HepG2 (cell line): ENCODE measurements around the gene HMGN4. TPM values are rescaled to one million over a fixed set of nuclear protein-coding genes. Genes with fewer than 3 reads are reported as not detected.

Experiments
- ATF4 ChIP-seq, 2 experiments: fragments of 450-650 bp in 1 of 2; sonication (generic) in 1 of 2; formaldehyde crosslinking; IDR thresholded peaks; 2 replicates each; pipeline versions ENCODE4 v1.5.0 to v1.8.0; 2020 to 2022; ENCODE audit warnings: mild to moderate bottlenecking in 1 of 2, missing genetic modification reagents in 1 of 2
- CBX1 ChIP-seq: IDR thresholded peaks from one replicate; pipeline ENCODE4 v1.6.1; 2016; ENCODE audit warnings: antibody characterized with exemption, low read depth
- CEBPB ChIP-seq: IDR thresholded peaks from 2 replicates; pipeline ENCODE4 v1.6.1; 2011; ENCODE audit warnings: low read depth, low read length, improper control_type of control experiment, borderline replicate concordance
- KMT2B ChIP-seq: IDR thresholded peaks from 2 replicates; pipeline ENCODE4 v1.6.1; 2016; ENCODE audit warnings: missing genetic modification reagents, missing compliant biosample characterization
- MAFK ChIP-seq, 2 experiments: IDR thresholded peaks in 1 of 2; conservative IDR thresholded peaks in 1 of 2; 2 replicates each; pipeline ENCODE4 v1.6.1; 2011; ENCODE audit warnings: improper control_type of control experiment in 2 of 2, low read length in 2 of 2
- MLXIP ChIP-seq: sonication (generic); formaldehyde crosslinking; IDR thresholded peaks from 2 replicates; pipeline ENCODE4 v1.9.0; 2021; ENCODE audit warnings: missing genetic modification reagents, borderline replicate concordance
- NFKBIZ ChIP-seq: IDR thresholded peaks from 2 replicates; pipeline ENCODE4 v1.6.1; 2018; ENCODE audit warnings: missing genetic modification reagents, missing compliant biosample characterization
- NR2F1 ChIP-seq, 2 experiments: fragments of 450-650 bp in 1 of 2; formaldehyde crosslinking in 1 of 2; IDR thresholded peaks; 2 replicates each; pipeline versions ENCODE4 v1.5.0 to v1.6.1; 2016 to 2020; ENCODE audit warnings: mild to moderate bottlenecking in 1 of 2, missing compliant biosample characterization in 1 of 2, missing genetic modification reagents in 1 of 2, moderate library complexity in 1 of 2
- PRPF4 ChIP-seq: fragments of 200-400 bp; formaldehyde crosslinking; IDR thresholded peaks from 2 replicates; pipeline ENCODE4 v1.6.1; 2016; ENCODE audit warnings: low read length, low read depth; ENCODE audit not compliant: poor library complexity, severe bottlenecking
- SNAI1 ChIP-seq: sonication (generic); formaldehyde crosslinking; IDR thresholded peaks from 2 replicates; pipeline ENCODE4 v1.5.0; 2020; ENCODE audit warnings: mild to moderate bottlenecking, missing genetic modification reagents, borderline replicate concordance
- TIGD3 ChIP-seq: sonication (generic); formaldehyde crosslinking; IDR thresholded peaks from 2 replicates; pipeline ENCODE4 v1.5.1; 2020; ENCODE audit warnings: mild to moderate bottlenecking, missing genetic modification reagents, borderline replicate concordance
- ZBTB14 ChIP-seq: sonication (generic); formaldehyde crosslinking; IDR thresholded peaks from 2 replicates; pipeline ENCODE4 v1.4.0; 2020; ENCODE audit warnings: missing genetic modification reagents
- ZFP36L1 ChIP-seq: sonication (generic); formaldehyde crosslinking; IDR thresholded peaks from 2 replicates; pipeline ENCODE4 v1.8.0; 2022; ENCODE audit warnings: mild to moderate bottlenecking, missing genetic modification reagents, moderate library complexity
- ZNF180 ChIP-seq: sonication (generic); formaldehyde crosslinking; IDR thresholded peaks from 2 replicates; pipeline ENCODE4 v1.4.0; 2020; ENCODE audit warnings: low read depth, missing genetic modification reagents, borderline replicate concordance
- ZNF567 ChIP-seq: sonication (generic); formaldehyde crosslinking; IDR thresholded peaks from 2 replicates; pipeline ENCODE4 v1.8.1; 2023; ENCODE audit warnings: mild to moderate bottlenecking, missing genetic modification reagents, borderline replicate concordance
- ZNF569 ChIP-seq: sonication (generic); formaldehyde crosslinking; IDR thresholded peaks from 2 replicates; pipeline ENCODE4 v1.5.0; 2020; ENCODE audit warnings: mild to moderate bottlenecking, missing genetic modification reagents, moderate library complexity, borderline replicate concordance
- ZNF619 ChIP-seq: sonication (generic); formaldehyde crosslinking; IDR thresholded peaks from 2 replicates; pipeline ENCODE4 v1.4.0; 2020; ENCODE audit warnings: mild to moderate bottlenecking, missing genetic modification reagents
- ZNF746 ChIP-seq: sonication (generic); formaldehyde crosslinking; IDR thresholded peaks from 2 replicates; pipeline ENCODE4 v1.8.0; 2022; ENCODE audit warnings: mild to moderate bottlenecking, missing genetic modification reagents
- ZNF766 ChIP-seq: sonication (generic); formaldehyde crosslinking; IDR thresholded peaks from 2 replicates; pipeline ENCODE4 v1.5.0; 2020; ENCODE audit warnings: missing genetic modification reagents, borderline replicate concordance
- ZNF83 ChIP-seq: sonication (generic); formaldehyde crosslinking; IDR thresholded peaks from 2 replicates; pipeline ENCODE4 v1.4.0; 2020; ENCODE audit warnings: missing genetic modification reagents, mild to moderate bottlenecking, borderline replicate concordance
- ZSCAN20 ChIP-seq: sonication (generic); formaldehyde crosslinking; IDR thresholded peaks from 2 replicates; pipeline ENCODE4 v1.4.0; 2020; ENCODE audit warnings: missing genetic modification reagents, mild to moderate bottlenecking, borderline replicate concordance
- ZSCAN22 ChIP-seq: sonication (generic); formaldehyde crosslinking; IDR thresholded peaks from 2 replicates; pipeline ENCODE4 v1.4.0; 2020; ENCODE audit warnings: mild to moderate bottlenecking, missing genetic modification reagents
- polyA plus RNA-seq, 8 experiments: library from polyadenylated mRNA; depleted of rRNA in 3 of 8; stranded (reverse) in 7 of 8; unstranded in 1 of 8; fragments of >200 nt; fragmentation: Illumina TruSeq in 4 of 8; extraction: Trizol in 4 of 8; gene quantifications; 2 replicates each; pipeline versions ENCODE4 v1.2.1 to v1.2.3, GENCODE V29; 2011 to 2016; ENCODE audit warnings: low read depth in 4 of 8, missing spikeins in 1 of 8, mixed read lengths in 1 of 8; ENCODE audit not compliant: insufficient read depth in 1 of 8
- total RNA-seq, 5 experiments: library from RNA; depleted of rRNA; stranded (reverse); fragments of >200 nt; fragmentation: Illumina TruSeq; extraction: Trizol; gene quantifications; 2 replicates each; pipeline ENCODE4 v1.2.3, GENCODE V29; 2016; ENCODE audit warnings: low read depth in 1 of 5

The HMGN4 gene
- total and polyA plus RNA-seq, 2 of the 13 experiments (the other 11 are each of a cell fraction or from before 2014, with no cell fraction given), result 39.9 to 52.1 TPM

GRCh38 chr6:26532699-26533531, 5.3 kb upstream of the HMGN4 start (continued):
- TF ChIP-seq ZSCAN20, result peak; percentile 53; the same call in 1 of the 2 replicates
- TF ChIP-seq TIGD3, result peak; percentile 27; the same call in 1 of the 2 replicates
- TF ChIP-seq ZNF83 (CRISPR knock-in tag), result no peak
- TF ChIP-seq ATF4 (CRISPR knock-in tag; IDR thresholded peaks at IDR 0.05), result 0 out of 4 replicates have a peak, but pooled peaks of 1 of the 2 experiments have one; percentile 28
- peak; percentile 83 for TF ChIP-seq KMT2B (CRISPR knock-in tag)
- TF ChIP-seq ZBTB14 (CRISPR knock-in tag), result no peak
- no peak for TF ChIP-seq MAFK (conservative IDR thresholded peaks at IDR 0.05 in 1 of 2, IDR thresholded peaks at IDR 0.05 in 1 of 2; ENCODE audit: low read length in 2 of 2)
- TF ChIP-seq ZSCAN22 (CRISPR knock-in tag), result no peak
- TF ChIP-seq SNAI1 (CRISPR knock-in tag), result no peak
- TF ChIP-seq ZNF746 (CRISPR knock-in tag), result no peak; the same call in 1 of the 2 replicates
- no peak for TF ChIP-seq ZNF180 (CRISPR knock-in tag)
- peak; percentile 48 for TF ChIP-seq CBX1
- no peak for TF ChIP-seq MLXIP (CRISPR knock-in tag)
- TF ChIP-seq CEBPB, result no peak
- no peak for TF ChIP-seq ZNF567 (CRISPR knock-in tag)
- TF ChIP-seq ZNF766 (CRISPR knock-in tag), result peak; percentile 30; the same call in 1 of the 2 replicates
- TF ChIP-seq NR2F1 (CRISPR knock-in tag; IDR thresholded peaks at IDR 0.05), result no peak
- peak; percentile 86; the same call in 1 of the 2 replicates for TF ChIP-seq ZNF619
- peak; percentile 69; the same call in 1 of the 2 replicates for TF ChIP-seq NFKBIZ (CRISPR knock-in tag)
- TF ChIP-seq ZNF569 (CRISPR knock-in tag), result no peak
- TF ChIP-seq PRPF4, result no peak
- TF ChIP-seq ZFP36L1 (CRISPR knock-in tag), result no peak; the same call in 1 of the 2 replicates
